HG02623 (cell line): ENCODE measurements around the gene MTMR6.

ENCODE experiments used
- ATAC-seq: cut with Tn5 transposase; IDR thresholded peaks from one replicate; pipeline ENCODE4 v1.9.1; 2021; ENCODE audit warnings: moderate library complexity; ENCODE audit not compliant: unreplicated experiment

Gene MTMR6

DNA sequence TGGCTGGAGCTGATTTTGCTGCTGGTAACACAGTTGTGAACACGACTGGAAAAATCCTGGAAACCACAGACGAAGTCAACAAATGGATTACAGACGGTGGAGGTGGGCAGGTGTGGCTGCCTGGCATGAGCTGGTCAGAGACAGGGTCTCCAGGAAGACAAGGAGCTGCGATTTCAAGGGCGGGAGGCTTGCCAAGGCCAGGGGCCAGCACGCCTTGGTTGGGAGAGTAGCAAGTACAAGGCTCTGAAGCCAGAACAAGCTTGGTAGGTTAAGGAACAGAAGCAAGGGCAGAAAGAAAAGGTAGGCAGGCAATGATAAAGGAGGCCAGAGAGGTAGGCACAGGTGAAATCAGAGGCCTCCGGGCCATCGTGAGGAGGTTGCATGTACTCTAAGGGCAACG lies 64.5 kb downstream of the MTMR6 start:
- no peak for ATAC-seq

DNA sequence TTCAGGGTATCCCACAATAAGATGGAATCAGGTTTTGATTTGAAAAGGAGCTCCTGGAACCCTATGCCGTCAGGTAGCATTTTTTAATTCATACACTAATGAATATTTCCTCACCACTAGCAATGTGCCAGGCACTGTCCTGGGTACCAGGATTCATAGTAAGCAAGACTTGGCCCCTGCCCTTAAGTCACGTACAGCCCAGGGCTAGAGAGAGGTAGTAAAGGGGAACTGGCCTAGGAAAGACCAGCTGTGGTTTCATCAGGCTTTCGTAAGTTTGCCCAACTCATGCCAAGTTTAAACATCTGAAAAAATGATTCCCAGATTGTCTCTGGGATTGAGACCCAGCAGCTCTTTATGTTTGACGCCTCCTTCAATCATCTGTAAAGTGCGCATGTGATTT lies 69.3 kb downstream of the MTMR6 start:
- ATAC-seq = no peak

DNA sequence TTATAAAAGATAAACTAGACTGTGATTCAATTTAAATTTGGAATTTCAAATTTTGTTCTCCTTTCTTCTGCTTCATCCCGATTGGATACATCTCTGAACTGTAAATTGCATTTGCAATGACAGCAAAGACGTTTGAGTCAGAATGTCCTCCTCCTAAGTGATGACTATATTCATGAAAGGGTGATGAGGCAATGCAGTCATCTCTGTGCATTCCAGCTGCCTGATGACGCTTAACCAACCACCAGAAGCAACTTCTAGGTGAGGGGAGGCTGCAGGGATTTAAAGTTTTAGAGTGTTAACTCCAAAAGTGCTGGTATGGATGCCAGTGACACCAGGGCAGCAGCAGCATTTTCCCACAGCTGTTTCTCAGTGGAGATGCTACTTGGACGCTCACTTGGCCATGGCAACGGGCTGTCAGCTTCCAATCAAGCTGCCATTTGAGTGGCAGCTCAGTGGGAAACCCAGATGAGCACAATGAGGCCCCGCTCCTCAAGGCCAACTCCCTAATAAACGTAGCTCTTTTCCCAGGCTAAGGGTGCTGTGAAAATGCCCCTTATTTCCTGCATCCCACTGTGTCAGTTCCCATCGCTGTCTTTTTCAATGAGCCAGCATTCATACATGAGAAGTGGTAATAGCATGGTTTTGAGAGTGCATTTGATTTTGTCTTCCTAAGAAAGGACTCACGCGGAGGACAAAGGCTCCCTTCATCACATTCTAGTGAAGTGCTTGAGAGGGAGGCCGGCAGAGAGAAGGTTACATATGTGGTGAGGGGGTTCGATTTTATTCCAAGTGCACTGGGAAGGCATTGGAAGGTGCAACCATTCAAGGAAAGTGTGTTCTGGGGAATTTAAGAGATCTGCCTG lies 70.0 kb downstream of the MTMR6 start:
- ATAC-seq = no peak

DNA sequence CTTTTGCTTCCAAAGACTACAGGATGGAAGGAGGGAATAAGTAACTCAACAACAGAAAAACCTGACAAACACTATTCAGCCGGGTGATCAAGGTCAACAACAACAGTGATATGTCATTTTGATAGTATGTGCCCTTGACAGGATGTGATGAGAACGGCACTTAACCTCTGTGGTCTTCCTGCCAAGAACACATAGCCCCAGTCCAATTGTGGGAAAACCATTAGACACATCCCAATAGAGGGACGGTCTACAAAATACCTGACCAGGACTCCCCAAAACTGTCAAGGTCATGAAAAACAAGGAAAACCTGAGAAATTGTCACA lies 72.1 kb downstream of the MTMR6 start:
- ATAC-seq = no peak

DNA sequence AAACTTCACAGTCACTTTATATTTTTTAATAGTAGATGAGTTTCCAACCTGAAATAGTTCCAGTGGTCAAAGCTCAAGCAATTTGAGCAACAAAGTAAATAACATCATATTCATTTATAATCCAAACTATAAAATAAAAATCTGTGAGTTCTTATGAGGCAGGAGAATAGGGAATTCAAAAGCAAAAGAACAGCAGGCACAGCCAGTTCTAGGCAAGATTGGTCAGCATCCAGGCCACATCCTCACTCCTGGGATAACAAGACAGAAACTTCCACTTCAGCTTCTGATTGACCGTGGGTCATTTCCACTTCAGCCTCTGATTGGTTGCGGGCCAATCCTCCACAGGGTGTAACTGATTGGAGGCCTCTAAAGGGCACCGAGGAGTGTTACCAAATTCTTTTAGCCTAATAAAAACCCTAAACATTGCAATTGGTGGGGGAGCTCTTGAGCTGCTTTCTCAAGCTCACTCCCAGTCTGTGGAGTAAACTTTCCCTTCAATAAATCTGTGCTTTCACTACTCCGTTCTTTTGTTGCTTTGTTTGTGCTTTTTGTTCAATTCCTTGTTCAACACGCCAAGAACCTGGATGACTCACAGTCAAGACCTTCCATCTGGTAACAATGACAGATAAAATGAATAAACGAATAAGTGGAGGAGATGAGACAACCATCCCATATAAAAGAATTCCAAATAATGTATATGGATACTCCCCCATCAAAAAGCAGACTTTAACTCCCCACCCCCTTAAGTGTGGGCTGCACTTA lies 72.6 kb downstream of the MTMR6 start:
- ATAC-seq = no peak

DNA sequence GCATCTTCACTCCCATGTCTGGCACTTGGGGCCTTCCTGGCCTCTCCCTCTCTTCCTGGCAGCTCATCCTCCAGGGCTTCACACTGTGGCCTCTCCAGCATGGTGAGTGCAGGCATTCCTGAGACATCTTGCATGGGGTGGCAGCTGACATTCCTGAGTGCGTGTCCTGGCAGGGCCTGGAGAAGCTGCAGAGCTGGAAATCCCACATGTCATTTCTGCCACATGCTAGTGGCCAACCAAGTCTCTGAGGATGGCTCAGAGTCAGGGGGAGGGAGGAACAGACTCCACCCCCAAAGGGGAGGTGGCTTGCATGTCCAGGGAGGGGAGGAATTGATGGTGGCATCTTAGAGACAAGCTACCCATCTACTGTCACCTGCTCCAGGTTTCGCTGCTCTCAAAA lies 73.6 kb downstream of the MTMR6 start:
- no peak for ATAC-seq

DNA sequence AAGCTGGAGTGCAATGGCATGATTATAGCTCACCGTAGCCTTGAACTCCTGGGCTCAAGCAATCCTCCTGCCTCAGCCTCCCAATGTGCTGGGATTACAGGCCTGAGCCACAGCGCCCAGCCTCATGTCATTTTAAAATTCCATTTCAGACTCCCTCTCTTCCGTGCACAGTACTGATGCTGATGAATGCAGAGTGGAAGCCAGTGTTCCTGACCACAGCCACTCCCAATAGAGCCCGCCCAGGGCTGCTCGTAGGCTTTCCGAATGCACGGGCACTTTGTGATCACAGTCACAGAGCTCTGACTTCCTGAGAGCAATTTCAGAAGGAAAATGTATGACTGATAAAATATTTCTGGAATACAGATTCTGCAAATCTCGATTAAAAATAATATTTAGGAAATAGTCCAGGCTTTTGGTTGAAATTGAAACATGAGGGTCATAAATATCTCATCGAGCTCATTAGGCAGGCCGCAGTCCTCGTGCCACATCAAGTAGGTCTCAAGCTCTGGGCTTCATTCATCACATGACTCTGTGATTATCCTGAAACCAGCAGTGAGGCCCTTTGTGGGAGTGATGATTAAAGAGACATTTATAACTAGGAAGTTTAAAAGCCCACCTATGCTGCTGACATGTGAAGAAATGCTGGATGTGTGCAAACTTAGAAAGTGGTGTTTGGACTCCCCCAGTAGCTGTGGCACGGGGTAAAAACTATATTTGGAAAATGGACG lies 76.3 kb downstream of the MTMR6 start:
- ATAC-seq = no peak

DNA sequence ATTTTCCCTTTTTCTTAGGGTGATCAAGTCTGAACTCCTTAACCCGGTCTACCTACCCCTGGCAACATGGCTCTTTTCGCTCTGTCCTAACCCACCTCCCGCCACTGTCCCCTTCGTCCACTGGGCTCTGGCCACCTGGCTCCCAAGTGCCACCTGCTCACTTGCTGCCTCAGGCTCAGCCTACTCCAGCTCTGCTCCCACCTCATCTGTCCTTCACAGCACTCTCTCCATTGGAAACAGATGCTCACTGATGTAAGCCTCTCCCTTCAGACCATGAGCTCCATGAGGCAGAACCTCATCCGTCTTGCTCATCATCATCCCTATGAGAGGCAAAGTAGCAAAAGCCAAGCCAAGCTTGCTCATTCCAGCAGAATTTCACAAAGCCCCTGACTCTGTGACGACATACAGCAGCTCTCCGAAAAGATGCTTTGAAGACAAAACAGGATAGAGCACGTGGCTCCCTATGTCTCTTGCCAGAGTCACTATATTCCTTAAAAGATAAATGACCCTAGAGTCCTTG lies 79.9 kb downstream of the MTMR6 start:
- no peak for ATAC-seq

DNA sequence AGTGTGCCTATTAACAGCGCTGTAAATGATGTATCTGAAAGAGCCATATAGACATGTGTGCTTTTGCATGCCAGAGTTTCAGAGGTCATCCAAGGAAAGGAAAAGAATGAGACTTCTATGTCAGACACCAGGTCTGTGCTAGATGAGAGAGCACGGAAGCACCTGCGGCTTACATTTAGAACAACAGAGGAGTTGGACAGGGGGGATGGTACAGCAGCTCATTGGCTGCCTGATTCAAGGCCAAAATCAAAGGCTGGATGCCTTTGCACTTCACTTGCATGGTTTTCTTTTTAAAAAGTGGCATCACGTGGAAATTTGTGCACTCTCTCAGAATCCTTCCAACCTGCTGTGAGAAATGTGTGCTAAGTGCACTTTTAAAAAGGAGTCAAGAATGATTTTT lies 82.4 kb downstream of the MTMR6 start:
- ATAC-seq = no peak

DNA sequence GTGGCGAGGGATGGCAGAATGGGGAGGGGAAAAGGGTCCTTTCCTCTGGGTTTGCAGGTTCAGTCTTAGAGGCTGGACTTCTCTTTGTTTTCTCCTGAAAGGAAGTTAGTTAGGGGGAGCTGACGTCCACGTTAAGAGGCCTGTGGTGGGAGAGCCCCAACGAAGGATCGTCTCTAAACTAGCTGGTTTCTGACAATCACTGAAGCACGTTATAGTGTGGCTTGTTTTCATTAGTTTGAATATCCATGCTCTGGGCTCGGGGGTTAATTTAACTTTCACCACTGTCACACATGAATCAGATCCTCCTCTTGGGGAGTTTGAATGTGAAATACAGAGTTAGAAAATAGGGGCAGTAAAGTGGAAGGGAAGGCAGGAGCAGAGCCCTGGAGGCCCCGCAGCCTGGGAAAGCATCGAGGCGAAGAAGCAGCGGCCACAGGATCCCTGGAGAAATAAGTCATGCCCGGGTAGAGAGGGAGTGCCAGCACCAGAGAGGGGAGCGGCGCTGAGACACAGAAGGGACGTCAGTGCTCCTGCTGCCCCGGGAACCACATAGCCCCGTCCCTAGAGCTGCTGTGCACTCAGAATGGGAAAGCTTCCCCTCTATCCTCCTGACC lies 84.1 kb downstream of the MTMR6 start:
- no peak for ATAC-seq

DNA sequence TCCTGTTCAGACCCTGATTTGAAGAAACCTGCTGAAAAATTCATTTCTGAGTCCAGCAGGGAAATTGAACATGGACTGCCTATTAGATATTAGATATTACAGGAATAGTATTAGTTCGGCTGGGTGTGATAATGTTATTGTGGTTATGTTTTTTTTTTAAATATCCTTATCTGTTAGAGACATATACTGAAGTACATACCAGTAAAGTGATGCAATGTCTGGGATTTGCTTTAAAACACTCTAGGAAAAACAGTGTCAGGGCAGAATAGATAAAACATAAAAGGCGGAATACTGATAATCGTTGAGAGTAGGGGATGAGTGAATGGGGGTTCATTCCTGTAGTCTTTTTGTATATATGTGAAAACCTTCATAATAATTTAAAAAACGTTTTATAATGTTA lies 86.5 kb downstream of the MTMR6 start:
- ATAC-seq = no peak

DNA sequence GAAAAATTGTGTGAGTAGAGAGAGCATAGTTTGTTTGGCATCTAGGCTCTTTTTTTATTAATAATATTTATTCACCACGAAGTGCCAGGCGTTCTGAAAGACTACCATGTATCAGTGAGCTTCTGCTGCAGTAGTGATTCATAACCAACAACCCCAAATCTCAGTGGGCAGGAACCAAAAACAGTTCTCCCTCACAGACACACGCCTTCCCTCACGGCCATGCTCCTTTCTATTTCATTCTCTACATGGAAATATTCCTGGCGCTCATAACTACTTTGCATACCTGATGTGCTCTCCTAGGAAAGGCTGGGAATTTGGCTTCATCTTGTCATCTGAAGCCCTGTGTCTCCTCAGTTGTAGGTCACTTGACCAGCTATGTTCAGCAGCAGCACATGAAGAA lies 88.6 kb downstream of the MTMR6 start:
- ATAC-seq = no peak

DNA sequence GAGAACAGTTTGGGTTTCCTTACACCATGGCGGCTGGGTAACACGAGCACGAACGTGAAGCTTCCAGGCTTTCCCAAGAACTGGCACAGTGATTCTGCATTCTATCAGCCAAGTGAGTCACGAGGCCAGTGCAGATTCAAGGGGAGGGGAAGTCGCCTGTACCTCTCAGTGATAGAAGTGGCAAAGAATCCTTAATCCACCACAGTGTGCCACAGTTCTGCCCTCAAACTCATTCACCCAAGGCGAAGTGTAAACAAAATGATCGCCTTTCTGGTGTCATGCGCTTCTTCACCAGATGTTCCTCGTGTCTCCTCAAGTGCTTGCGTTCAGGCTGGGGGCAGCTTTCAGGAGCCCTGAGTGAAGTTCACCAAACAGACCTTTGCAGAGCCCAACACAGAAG lies 90.3 kb downstream of the MTMR6 start:
- no peak for ATAC-seq
